Renal pelvis (tissue), 4 donors: Measurements from ENCODE around the gene CYFIP1. TPM values are rescaled to one million over a fixed set of nuclear protein-coding genes. Genes with fewer than 3 reads are reported as not detected.

Experiments
- DNase-seq: peaks from one replicate; pipeline ENCODE4 v3.0.0-alpha.2; 2013
- polyA plus RNA-seq, 3 donors: library from polyadenylated mRNA; unstranded; fragments of 120-200 nt; gene quantifications; one replicate each; pipeline ENCODE4 v1.2.1, GENCODE V29; 2013; ENCODE audit not compliant: insufficient read length in 3 of 3

Gene CYFIP1
- polyA plus RNA-seq, 3 donors, result 95.7 to 102 (median 102) TPM

DNA sequence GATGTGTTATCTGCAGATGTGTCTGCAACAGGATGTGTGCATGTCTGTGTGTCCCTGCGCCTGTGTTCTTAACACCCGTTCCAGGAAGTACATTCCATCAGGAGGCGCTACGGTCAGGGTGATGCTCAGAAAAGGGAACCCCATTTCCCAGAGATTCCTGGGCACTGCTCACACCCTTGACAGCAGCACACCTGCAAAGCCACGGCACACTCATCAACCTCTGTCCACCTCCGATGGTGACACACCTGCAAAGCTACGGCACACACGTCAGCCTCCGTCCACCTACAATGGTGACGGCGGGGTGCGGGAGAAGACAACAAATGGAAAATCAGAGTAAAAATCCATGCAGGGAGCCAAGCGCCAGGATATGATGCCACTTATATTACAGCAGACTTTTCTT, 86.3 kb downstream of the CYFIP1 start:
- DNase-seq, result no peak

GRCh38 chr15:22893081-22893480, 87.1 kb downstream of the CYFIP1 start:
- no peak for DNase-seq

DNA sequence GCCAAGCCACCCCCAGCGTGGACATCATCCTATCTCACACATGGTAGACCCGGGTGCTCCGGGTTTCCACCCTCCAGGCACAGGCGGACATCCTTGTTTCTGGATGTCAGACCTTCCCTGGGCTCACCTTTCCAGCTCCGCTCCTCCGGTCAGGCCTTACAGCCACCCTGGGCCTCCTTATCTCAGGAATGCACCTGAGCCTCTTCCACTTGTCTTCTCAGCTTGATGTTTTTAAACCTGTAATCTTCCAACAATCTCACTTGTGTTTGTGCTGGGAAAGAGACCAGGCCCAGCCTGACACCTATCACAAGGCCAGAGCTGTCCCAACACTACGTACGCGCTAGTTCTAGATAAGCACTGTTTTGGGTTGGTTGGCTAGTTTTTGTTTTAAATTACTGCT, 87.8 kb downstream of the CYFIP1 start:
- DNase-seq, result no peak

- no peak for DNase-seq
Observed at GRCh38 chr15:22891426-22892210, 88.5 kb downstream of the CYFIP1 start.

- DNase-seq, result no peak
Observed at GRCh38 chr15:22890296-22890695, 89.9 kb downstream of the CYFIP1 start.

GRCh38 chr15:22889146-22889818, 90.9 kb downstream of the CYFIP1 start:
- DNase-seq, result no peak

DNA sequence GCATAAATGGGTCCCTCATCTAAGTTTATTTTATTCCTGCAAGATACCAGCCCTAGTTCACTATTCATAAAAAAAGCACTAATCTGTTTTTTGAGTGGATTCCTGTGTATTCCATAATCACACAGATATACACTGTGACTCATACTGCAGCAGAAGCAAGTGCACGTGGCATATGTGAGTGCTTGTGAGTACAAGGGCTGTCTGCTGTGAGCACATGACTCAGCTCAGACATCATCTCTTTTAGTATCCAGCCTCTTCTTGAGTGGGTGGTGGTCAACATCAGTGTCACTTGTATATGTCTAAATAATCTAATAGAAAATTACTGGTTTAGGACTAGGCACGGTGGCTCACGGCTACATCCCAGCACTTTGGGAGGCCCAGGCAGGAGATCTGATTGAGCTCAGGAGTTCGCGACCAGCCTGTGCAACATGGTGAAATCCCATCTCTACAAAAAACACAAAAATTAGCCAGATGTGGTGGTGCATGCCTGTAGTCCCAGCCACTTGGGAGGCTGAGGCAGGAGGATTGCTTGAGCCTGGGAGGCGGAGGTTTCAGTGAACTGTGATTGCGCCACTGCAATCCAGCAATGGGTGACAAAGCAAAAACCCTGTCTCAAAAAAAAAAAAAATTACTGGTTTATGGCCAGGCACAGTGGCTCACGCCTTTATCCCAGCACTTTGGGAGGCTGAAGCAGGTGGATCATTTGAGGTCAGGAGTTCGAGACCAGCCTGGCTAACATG, 91.9 kb downstream of the CYFIP1 start:
- no peak for DNase-seq

DNA sequence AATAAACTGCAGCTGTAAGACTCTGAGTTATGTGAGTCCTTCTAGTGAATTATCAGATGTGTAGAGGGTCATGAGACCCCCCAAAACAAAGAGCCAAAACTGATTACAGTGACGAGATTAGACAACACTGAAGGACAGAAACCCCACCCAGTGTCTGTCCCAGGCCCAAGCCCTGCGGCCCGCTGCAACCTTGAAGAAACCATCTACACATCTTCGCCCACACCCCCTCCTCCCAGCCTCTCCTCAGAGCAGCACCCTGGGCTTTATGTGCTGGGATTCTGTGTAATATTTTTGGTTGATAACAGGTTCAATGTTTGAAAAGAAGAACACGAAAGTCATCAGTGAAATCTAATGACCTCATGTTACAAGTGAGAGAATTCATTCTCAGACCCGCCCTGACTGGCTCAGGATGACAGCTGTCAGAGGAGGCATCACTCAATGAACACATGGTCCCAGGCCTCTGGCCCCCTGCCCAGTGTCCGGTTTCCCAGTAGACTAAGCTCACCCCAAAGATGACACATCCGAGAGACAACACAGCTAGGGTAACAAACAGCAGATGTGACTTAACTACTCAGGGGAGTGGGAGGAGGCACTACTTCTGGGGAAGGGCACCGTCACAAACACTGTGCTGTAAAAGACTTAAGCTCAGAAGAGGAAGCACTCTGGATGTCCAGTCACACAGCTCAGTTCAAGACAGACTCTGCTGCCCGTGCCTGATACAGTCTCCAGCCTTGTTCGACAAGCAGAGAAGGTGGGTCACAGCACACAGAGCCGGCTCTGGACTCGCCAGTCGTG, 92.8 kb downstream of the CYFIP1 start:
- no peak for DNase-seq

DNA sequence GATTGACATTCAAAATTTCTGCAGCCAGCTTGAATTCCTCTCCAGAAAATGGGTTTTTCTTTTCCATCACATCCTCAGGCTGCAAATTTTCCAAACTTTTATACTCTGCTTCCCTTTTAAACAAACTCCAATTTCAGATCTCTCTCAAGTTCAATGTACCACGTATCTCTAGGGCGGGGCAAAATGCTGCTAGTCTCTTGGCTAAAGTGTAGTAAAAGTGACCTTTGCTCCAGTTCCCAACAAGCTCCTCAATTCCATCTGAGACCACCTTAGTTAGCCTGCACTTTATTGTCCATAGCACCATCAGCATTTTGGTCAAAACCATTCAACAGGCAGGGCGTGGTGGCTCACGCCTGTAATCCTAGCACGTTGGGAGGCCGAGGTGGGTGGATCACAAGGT, 95.0 kb downstream of the CYFIP1 start:
- DNase-seq, result no peak

DNA sequence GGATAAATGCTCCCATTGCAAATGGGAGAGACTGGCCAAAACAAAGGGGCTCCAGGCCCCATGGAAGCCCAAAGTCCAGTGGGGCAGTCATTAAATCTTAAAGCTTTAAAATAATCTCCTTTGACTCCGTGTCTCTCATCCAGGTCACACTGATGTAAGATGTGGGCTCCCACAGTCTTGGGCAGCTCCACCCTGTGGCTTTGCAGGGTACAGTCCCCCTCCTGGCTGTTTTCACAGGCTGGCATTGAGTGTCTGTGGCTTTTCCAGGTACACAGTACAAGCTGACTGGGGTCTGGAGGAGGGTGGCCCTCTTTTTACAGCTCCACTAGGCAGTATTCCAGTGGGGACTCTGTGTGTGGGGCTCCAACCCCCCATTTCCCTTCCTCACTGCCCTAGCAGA, 95.8 kb downstream of the CYFIP1 start:
- no peak for DNase-seq

DNA sequence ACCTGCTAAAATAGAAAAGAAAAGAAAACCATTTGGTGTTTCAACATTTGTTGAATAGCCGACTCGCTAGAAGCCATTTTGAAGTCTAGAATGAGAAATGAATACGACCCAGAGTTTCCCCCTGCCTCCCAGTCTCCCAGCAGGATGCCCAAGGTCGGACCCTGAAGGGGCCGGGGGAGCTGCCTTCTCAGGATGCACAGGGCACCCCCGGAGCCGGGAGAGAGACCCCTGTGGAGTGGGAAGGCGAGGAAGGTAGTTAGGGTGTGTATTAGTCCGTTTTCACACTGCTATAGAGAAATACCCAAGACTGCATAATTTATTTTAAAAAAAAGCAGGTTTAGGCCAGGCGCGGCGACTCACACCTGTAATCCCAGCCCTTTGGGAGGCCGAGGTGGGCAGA, 97.0 kb downstream of the CYFIP1 start:
- DNase-seq, result no peak

- no peak for DNase-seq
Observed at GRCh38 chr15:22881739-22882440, 98.3 kb downstream of the CYFIP1 start.

DNA sequence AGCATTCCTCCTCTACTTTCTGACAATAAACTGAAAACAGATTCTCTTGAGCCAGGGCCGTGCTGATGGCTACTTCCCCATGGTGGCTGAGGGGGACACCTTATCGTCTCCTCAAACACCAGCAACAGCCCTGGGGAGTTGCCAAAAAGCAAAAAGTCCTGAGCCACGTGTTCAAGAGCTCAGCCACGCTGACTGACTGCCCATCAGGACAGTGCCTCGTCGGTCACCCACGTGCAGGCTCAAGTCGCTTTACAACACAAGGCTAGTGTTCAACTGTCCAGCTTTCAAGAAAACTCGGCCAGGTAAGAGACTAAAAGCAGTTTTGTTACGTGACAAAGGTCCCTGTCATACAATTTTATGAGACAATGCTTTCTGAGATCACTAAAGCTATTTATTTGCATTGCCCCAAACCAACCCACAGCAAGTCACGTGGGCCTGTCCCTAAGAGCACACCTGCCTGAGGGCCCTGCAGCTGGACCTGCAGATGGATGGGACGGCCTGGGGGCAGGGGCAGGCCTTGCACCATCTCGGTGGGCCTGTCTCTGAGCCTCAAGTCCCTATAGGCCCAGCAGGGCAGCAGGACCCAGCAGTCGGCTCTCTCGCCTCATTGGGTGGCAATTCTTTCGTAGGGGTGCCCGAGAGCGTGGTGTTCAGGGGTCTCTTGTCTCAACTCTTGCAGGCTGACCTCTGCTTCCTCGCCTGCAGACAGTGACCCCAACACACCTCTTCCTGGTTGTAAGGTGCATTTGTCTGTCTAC, 99.0 kb downstream of the CYFIP1 start:
- no peak for DNase-seq

- DNase-seq, result no peak
Observed at GRCh38 chr15:22880068-22880980, 99.8 kb downstream of the CYFIP1 start.

DNA sequence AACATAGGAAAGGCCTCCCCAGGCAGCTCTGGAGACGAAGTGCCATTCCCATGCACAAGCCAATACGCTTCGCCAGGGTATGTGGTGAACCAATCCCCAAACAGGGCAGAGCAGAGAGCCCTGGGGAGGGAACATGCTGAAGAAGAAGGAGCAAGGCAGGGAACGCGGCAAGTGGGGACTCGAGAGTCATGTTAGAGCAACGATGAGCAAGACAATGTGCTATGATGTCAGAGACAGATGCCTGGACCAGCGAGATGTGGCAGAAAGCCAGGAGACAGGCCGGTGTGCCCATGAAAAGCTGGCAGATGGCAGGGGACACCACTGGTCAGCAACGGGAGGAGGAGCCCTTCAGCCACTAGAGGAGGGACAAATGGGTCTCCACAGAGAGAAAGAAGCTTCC, 102.1 kb downstream of the CYFIP1 start:
- no peak for DNase-seq

- no peak for DNase-seq
Observed at GRCh38 chr15:22877607-22878006, 102.6 kb downstream of the CYFIP1 start.

DNA sequence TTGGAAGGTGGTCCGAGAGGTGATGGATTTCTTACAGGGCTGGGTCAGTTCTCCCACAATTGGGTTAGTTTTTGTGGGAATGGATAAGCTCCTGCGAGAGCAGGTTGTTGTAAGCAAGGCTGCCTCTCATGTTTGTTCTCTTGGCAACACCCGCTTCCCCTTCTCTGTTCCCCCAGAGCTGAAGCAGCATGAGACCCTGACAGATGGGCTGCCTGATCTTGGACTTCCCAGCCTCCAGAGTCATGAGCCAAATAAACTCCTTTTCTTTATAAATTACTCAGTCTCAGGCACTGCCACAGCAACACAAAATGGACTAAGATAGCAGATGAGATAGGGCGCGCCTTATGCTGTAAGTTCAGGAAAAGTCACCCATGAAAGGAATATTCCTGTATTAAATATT, 103.1 kb downstream of the CYFIP1 start:
- no peak for DNase-seq

GRCh38 chr15:22874966-22875365, 105.2 kb downstream of the CYFIP1 start:
- DNase-seq, result peak; percentile 31

DNA sequence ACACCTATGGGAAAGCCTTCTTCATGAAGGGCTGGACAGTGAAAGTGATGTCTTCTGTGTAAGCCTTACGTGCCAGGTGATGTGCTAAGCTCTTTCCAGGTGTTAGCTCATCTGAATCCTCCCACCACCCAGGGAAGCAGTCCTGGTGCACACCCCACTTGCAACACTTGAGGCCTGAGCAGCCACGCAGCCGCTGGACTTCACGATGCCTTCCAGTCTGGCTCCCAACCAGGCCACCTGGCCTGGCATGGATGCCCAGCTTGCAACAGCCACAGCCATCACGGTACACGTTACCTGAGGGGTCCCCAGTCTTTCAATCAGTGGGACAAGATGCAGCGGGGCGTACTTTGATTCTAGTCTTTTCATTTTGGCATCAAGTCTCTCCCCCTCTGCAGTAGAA, 105.9 kb downstream of the CYFIP1 start:
- DNase-seq, result no peak

- no peak for DNase-seq
Observed at GRCh38 chr15:22873841-22874240, 106.3 kb downstream of the CYFIP1 start.
